Motor neuron (in vitro differentiated cells): Measurements from ENCODE around the gene SERPINB1. TPM values are rescaled to one million over a fixed set of nuclear protein-coding genes. Genes with fewer than 3 reads are reported as not detected.

Experiments
- ATAC-seq, 8 experiments: fragments of 200-7000 bp; cut with Tn5 transposase; replicated peaks in 6 of 8; 2 replicates each; pipeline ENCODE4 v1.8.0; 2021; ENCODE audit warnings: mild to moderate bottlenecking in 8 of 8, moderate library complexity in 8 of 8
- H3K27ac ChIP-seq, 2 donors: fragments of 250-450 bp; sonication (Bioruptor Pico); 2 replicates each; pipeline ENCODE4 v1.9.0; 2021; ENCODE audit warnings: antibody characterized with exemption in 2 of 2, mild to moderate bottlenecking in 2 of 2, moderate library complexity in 1 of 2
- H3K4me1 ChIP-seq, 2 donors: fragments of 250-450 bp; sonication (Bioruptor Pico); replicated peaks in 1 of 2; 2 replicates each; pipeline ENCODE4 v1.6.1; 2021; ENCODE audit warnings: antibody characterized with exemption in 2 of 2, mild to moderate bottlenecking in 2 of 2, moderate library complexity in 1 of 2
- H3K4me3 ChIP-seq, 5 donors: fragments of 250-450 bp; sonication (Bioruptor Pico); 2 replicates each; pipeline ENCODE4 v1.9.0; 2021; ENCODE audit warnings: antibody characterized with exemption in 5 of 5, mild to moderate bottlenecking in 5 of 5, moderate library complexity in 4 of 5
- WGBS, 10 experiments: fragments of 450-650 bp; shearing (Covaris generic); methylation state at CpG; one replicate each; pipeline ENCODE4 v1.0.0; 2022; 5-methylcytosine and 5-hydroxymethylcytosine counted together
- in situ Hi-C, 9 experiments: fragments of 400-800 bp; cut with MboI; loops; one replicate each; pipeline ENCODE4 v1.15.0; 2021; ENCODE audit warnings: low sequenced_read_pairs in 9 of 9, low pct_unique_long_range_greater_than_20kb in 2 of 9; ENCODE audit not compliant: unreplicated experiment in 9 of 9
- total RNA-seq, 8 experiments: library from RNA; unstranded; fragments of 300-600 nt; gene quantifications; 2 replicates each; pipeline versions ENCODE4 v1.2.3 to v1.2.4, GENCODE V29; 2022

Gene SERPINB1
- total RNA-seq, 8 experiments from 2014 or later, result 0.43 to 45.5 (median 1.8) TPM

DNA sequence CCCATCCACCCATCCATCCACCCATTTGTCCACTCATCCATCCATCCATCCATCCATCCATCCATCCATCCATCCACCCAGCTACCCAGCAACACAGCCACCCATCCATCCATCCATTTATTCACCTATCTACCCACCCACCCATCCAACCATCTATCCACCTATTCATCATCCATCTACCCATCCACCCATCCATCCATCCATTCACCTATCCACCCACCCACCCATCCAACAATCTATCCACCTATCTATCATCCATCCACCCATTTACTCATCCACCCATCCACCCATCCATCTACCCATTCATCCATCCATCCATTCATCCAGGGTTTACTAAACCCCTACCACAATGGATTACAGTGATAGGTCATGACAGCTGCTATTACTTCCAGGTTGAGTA lies 7.4 kb downstream of the SERPINB1 start:
- no peak overlapping the region for H3K4me3 ChIP-seq
- H3K4me1 ChIP-seq, result peaks cover 2 to 3% of the 10 kb centered on the region in 2 donors
- in situ Hi-C loops, result loop anchor here in 1 of 9 experiments (25.0 kb wide), 1 partner anchor 103 kb away; no protein-coding TSS in a partner anchor
- no peak overlapping the region for H3K27ac ChIP-seq
- no peak for ATAC-seq

DNA sequence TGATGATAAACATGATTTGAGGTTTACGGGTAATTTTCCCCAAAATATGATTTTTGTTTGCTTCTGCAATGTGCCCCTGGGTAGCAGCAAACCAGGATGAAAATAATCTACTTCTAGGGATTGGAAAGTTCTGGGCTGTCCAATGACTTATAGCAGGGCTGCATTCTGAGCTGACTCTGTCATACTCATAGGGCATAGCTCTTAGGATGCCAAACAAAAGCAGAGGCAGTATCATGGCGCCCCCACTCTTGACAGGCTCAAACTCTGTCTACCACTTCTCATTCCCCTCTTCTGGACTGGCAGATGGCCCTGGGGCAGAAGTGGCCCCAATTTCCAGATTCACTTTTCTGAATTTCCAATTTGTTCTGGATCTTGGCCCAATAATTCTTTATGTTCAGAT lies 10.3 kb downstream of the SERPINB1 start:
- in situ Hi-C loops, result loop anchor here in 1 of 9 experiments (25.0 kb wide), 1 partner anchor 106 kb away; no protein-coding TSS in a partner anchor
- 85 to 100% (median 93%) methylated on average over 1 to 2 of the region's 2 CpGs; no CpG with 5 or more reads in 1 of the 10 experiments for WGBS, 10 experiments
- peak in 3 of 8 experiments; percentile 11 to 23 (median 11) for ATAC-seq

DNA sequence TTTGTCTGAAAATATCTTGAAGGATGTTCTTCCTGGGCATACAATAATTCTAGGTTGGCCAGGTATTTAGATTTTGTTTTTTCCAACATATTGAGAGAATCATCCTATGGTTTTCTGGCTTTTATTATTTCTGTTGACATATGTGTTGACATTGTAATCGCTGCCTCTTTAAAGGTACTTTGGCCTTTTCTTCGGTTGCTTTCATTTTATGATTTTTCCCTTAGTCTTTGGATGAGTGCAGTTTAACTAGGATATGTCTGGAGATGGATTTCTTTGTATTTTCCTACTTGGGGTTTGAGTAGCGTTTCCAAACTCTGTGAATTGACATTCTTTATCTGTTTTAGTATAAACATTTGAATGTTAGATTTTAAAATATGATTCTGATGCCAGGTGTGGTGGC lies 11.5 kb downstream of the SERPINB1 start:
- H3K4me1 ChIP-seq, result no peaks in the 10 kb centered on the region
- in situ Hi-C loops, result loop anchor here in 1 of 9 experiments (25.0 kb wide), 1 partner anchor 107 kb away; no protein-coding TSS in a partner anchor
- H3K27ac ChIP-seq, result no peak overlapping the region
- 76 to 100% (median 92%) methylated on average over 1 to 3 of the region's 3 CpGs for WGBS, 10 experiments
- H3K4me3 ChIP-seq, result no peak overlapping the region
- ATAC-seq, result no peak

More for the DNA sequence above, 10.3 kb downstream of the SERPINB1 start:
- H3K4me1 ChIP-seq, result no peaks in the 10 kb centered on the region
- no peak overlapping the region for H3K4me3 ChIP-seq
- no peak overlapping the region for H3K27ac ChIP-seq

DNA sequence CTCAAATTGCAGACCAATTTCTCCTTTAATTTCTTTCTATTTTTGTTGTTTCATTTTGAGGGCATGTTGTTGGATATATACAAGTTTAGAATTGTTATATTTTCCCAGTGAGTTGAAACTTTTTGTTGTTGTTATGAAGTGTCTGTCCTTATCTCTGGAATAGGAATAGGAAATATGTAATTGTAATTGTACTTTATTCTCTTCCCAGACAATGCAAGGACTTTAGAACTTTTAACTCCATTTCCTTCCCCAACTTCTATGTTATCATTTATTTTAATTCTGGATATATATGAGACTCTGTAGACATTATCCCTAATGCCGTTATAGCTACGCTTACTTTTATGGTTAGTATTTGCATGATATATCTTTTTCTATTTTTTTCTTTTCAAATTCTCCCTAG lies 12.4 kb downstream of the SERPINB1 start:
- no peak overlapping the region for H3K27ac ChIP-seq
- WGBS, 10 experiments, result 87 to 100% (median 98%) methylated on average over 2 of the region's 2 CpGs; no CpG with 5 or more reads in 1 of the 10 experiments
- in situ Hi-C loops, result loop anchor here in 1 of 9 experiments (25.0 kb wide), 1 partner anchor 108 kb away; no protein-coding TSS in a partner anchor

DNA sequence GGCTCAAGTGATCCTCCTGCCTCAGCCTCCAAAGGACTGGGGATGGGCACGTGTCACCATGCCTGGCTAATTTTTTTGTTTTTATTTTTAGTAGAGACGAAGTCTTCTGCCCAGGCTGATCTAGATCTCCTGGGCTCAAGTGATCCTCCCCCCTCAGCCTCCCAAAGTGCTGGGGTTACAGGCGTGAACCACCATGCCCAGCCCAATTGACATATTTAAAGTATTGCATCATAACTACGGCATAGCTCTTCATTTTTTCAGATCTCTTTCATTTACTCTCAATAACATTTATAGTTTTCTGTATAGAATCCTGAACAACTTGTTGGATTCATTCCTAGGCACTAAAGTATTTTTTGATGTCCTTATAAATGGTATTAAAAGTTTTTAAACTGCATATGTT lies 13.0 kb downstream of the SERPINB1 start:
- no peak overlapping the region for H3K4me3 ChIP-seq
- 85 to 100% (median 98%) methylated on average over 1 to 4 of the region's 4 CpGs for WGBS, 10 experiments
- H3K27ac ChIP-seq, result no peak overlapping the region
- no peak for ATAC-seq
- H3K4me1 ChIP-seq, result no peaks in the 10 kb centered on the region
- in situ Hi-C loops, result loop anchor here in 1 of 9 experiments (25.0 kb wide), 1 partner anchor 109 kb away; no protein-coding TSS in a partner anchor

More for the DNA sequence above, 12.4 kb downstream of the SERPINB1 start:
- no peak for ATAC-seq
- Histone ChIP-seq H3K4me3 (no peak overlapping the region), H3K4me1 (no peaks in the 10 kb centered on the region)

DNA sequence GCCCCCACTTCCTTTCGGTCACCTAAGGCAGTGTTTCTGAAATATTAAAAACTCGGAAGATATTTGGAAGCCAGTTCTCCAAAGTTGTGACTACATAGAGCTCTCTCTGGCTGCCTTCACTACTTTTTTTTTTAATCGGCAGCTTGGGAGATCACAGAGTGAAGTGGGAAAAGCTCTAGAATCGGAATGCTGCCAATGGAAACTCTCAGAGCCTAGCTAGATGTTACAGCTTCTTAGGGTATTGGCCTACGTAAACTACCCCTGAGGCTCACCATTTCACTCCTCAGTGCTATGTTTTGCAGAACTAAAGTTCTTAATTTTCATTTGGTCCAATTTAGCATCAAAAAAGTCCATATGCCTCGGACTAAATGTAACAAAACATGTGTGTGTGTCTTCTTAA lies 14.5 kb downstream of the SERPINB1 start:
- WGBS, 10 experiments, result 13 to 98% (median 80%) methylated on average over 2 to 6 of the region's 6 CpGs; no CpG with 5 or more reads in 1 of the 10 experiments
- Histone ChIP-seq H3K4me1 (no peaks in the 10 kb centered on the region), H3K27ac (no peak overlapping the region), H3K4me3 (no peak overlapping the region)
- ATAC-seq, result no peak
- in situ Hi-C loops, result loop anchor here in 1 of 9 experiments (25.0 kb wide), 1 partner anchor 110 kb away; no protein-coding TSS in a partner anchor

DNA sequence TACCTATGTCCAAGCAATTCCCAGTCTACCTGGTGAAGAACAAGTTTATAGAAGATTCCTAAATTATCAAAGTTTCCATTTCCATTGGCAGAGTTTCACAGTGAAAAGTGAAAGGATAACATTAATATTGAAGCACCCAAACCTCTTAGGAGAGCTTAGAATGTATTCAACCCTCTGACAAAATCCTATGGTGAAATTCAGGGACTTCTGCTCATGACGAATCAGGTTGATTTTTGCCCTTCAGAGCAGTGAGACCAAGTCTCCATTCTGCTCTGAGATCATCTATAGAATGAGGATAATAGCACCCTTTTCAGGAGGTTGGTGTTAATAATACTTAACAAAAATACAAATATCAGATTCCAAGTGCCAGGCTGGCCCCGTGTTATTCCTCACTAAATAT lies 15.5 kb downstream of the SERPINB1 start:
- ATAC-seq, result no peak
- Histone ChIP-seq H3K4me1 (no peaks in the 10 kb centered on the region), H3K27ac (no peak overlapping the region), H3K4me3 (no peak overlapping the region)
- WGBS, 10 experiments, result 39 to 100% (median 91%) methylated on average over 1 to 2 of the region's 2 CpGs; no CpG with 5 or more reads in 1 of the 10 experiments
- in situ Hi-C loops, result loop anchor here in 1 of 9 experiments (25.0 kb wide), 1 partner anchor 111 kb away; no protein-coding TSS in a partner anchor

DNA sequence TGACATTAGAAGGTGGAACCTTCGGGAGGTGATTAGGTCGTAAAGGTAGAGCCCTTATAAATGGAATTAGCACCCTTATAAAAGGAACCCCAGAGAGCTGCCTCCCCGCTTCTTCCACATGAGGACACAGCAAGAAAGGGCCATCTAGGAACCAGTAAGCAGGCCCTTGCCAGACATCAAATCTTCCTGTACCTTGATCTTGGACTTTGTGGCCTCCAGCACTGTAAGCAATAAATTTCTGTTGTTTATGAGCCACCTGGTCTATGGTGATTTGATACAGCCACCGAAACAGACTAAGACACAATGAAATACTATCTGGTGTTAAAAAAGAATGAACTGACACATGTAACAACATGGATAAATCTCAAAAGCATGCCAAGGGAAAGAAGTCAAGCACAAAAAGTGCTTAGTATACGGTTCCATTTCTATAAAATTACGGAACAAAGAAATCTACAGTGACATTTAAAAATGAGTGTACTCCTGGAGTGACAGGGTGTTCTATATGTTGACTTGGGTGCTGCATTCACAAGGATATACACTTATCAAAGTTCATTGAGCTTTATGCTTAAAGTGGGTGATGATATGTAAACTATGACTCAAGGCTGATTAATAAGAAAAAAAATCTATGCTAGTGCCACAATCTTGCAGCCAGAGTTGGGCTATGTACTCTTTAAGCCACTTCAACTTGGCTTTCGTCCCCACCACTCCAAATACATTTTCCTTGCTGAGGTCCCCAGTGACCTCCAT lies 18.4 kb downstream of the SERPINB1 start:
- peaks cover 0 to 6% of the 10 kb centered on the region in 2 donors for H3K4me1 ChIP-seq
- WGBS, 10 experiments, result 67 to 100% (median 92%) methylated on average over 1 to 6 of the region's 7 CpGs
- no peak for ATAC-seq
- H3K4me3 ChIP-seq, result no peak overlapping the region
- H3K27ac ChIP-seq, result no peak overlapping the region
- in situ Hi-C loops, result no loop called here

DNA sequence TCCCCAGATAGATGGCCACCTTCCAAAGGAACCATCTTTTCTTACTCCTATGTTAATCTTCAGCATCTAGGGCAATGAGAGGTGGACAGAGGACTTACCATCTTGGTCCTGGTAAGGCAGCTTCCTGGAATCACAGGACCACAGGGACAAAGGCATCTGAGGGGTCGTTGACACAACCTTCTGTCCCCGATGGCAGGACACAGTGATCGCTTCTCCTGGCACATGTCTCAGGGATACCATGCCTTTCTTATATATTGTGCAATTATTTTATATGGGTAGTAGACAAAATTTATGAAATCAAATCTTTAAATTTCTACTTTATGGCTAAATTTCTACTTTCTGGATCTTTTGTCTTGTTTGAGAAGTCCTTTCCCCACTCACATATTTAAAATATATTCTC lies 20.1 kb downstream of the SERPINB1 start:
- in situ Hi-C loops, result no loop called here
- H3K4me3 ChIP-seq, result no peak overlapping the region
- H3K4me1 ChIP-seq, result peaks cover 0 to 7% of the 10 kb centered on the region in 2 donors
- H3K27ac ChIP-seq, result no peak overlapping the region
- ATAC-seq, result no peak
- WGBS, 10 experiments, result 40 to 100% (median 93%) methylated on average over 1 to 3 of the region's 3 CpGs; no CpG with 5 or more reads in 2 of the 10 experiments

DNA sequence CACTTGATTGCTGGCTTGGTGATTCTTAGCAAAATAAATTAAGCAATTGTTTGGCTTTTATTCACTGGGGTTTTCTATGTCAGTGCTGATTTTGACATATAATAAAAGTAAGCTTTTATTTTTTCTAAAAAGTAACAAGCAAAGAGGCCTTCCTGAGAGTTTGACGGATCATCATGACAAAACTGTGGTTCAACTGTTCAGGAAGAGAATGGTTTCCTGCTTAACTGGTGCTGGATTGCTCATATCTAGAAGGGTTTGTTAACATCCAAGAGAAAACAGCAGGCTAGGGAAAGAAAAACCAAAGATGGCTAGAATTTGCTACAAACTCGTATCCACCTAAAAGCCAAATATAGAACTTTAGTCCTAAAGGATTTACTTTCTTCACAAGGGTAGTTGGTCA lies 21.2 kb downstream of the SERPINB1 start:
- no peak overlapping the region for H3K27ac ChIP-seq
- in situ Hi-C loops, result no loop called here
- no peak overlapping the region for H3K4me3 ChIP-seq
- H3K4me1 ChIP-seq, result peaks cover 0 to 7% of the 10 kb centered on the region in 2 donors
- ATAC-seq, result no peak
- WGBS, 10 experiments, result 50 to 86% (median 77%) methylated on average over 1 to 2 of the region's 2 CpGs; no CpG with 5 or more reads in 1 of the 10 experiments

DNA sequence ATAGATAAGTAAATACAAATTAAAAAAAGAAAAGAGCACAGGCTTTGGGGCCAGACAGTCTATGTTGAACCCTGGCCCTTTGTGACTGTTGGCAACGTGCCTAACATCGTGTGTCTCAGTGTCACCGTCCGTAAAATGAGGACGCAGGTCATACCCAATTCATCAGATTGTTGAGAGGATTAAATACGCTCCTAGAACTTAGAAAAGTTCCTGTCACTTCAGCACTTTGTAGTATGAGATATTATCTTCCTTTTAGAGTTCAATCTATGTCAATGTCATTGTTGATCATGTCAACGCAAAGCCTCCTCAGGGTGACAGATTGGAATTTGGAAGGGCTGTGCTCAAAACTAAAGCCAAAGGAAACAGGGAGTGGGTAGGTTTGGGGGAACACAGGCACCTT lies 21.7 kb downstream of the SERPINB1 start:
- Histone ChIP-seq H3K4me1 (peaks cover 0 to 7% of the 10 kb centered on the region in 2 donors), H3K4me3 (no peak overlapping the region), H3K27ac (no peak overlapping the region)
- no peak for ATAC-seq
- 45 to 100% (median 72%) methylated on average over 1 to 7 of the region's 7 CpGs for WGBS, 10 experiments
- in situ Hi-C loops, result no loop called here

DNA sequence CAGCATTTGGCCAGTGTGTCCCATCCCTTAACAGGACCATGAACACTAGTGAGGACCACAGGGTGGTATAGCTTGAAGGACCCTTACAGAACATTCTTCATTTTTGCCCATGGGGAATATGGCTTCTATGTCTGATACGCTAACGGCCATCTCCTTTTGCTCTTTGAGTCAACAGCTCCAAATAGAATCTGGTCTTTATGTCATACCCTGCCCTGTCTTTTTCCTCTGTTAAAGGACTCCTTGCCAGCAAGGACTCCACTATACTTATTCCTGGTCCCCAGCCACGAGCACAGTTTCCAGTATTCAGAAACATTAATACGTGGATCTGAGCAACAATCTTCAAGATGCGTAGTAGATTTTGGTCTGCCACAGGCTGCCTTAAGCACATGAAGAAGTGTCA lies 22.5 kb downstream of the SERPINB1 start:
- no peak for ATAC-seq
- H3K4me3 ChIP-seq, result no peak overlapping the region
- 76 to 100% (median 93%) methylated on average over 1 to 5 of the region's 5 CpGs; no CpG with 5 or more reads in 2 of the 10 experiments for WGBS, 10 experiments
- in situ Hi-C loops, result no loop called here
- no peak overlapping the region for H3K27ac ChIP-seq
- H3K4me1 ChIP-seq, result peaks cover 0 to 7% of the 10 kb centered on the region in 2 donors

DNA sequence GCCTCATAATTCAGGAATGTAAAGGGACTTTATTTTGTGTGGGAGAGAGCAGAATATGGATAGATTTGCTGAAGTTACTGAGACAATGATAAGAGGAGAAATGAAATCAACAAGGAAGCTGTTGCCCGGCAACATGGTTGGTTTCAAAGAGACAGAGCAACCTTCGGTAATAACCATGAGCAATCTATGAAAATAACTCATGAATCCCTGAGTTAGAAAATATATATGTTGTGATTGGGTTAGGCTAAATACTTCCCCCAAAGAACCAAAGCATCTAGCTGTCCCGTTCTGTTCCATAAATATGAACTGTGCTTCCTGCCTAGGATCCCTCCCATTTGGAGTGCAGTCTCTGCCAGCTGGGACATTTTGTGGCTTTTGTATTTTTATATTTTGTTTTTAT lies 23.1 kb downstream of the SERPINB1 start:
- H3K27ac ChIP-seq, result no peak overlapping the region
- peak in 4 of 8 experiments; percentile 23 to 83 (median 48) for ATAC-seq
- H3K4me3 ChIP-seq, result no peak overlapping the region

More for the DNA sequence above, 23.1 kb downstream of the SERPINB1 start:
- H3K4me1 ChIP-seq, result peaks cover 0 to 7% of the 10 kb centered on the region in 2 donors
- 0 to 92% (median 74%) methylated on average over 2 to 3 of the region's 3 CpGs; no CpG with 5 or more reads in 1 of the 10 experiments for WGBS, 10 experiments
- in situ Hi-C loops, result no loop called here
